GM19467 (cell line): ENCODE measurements around the gene SECISBP2.
A peak's percentile ranks its signal among the peaks of the same experiment; 100 is the strongest.
"Not testable (repeated sequence)": the region's sequence is repeated elsewhere in the genome, so short reads cannot be mapped to it uniquely, and the experiment has no call there.

Experiments
- ATAC-seq: cut with Tn5 transposase; IDR thresholded peaks from one replicate; pipeline ENCODE4 v1.9.1; 2021; ENCODE audit warnings: mild to moderate bottlenecking, moderate library complexity; ENCODE audit not compliant: unreplicated experiment

Gene SECISBP2

GRCh38 chr9:89309166-89309565, 9.1 kb upstream of the SECISBP2 start:
- no peak for ATAC-seq

- no peak for ATAC-seq
Measured at GRCh38 chr9:89309608-89310474, 8.5 kb upstream of the SECISBP2 start.

GRCh38 chr9:89310475-89311345, 7.6 kb upstream of the SECISBP2 start, which contains the start of gene CKS2:
Gene CKS2, plus strand, starts transcription at chr9:89311195. Its CDS starts 98 bp downstream, at chr9:89311293.
- peak; percentile 91 for ATAC-seq

GRCh38 chr9:89311346-89312221, 6.7 kb upstream of the SECISBP2 start:
- ATAC-seq, result no peak

GRCh38 chr9:89312222-89312571, 6.1 kb upstream of the SECISBP2 start:
- ATAC-seq, result no peak

GRCh38 chr9:89313842-89314241, 4.5 kb upstream of the SECISBP2 start:
- ATAC-seq, result no peak

GRCh38 chr9:89314955-89315354, 3.3 kb upstream of the SECISBP2 start:
- ATAC-seq, result no peak

- ATAC-seq, result no peak
Measured at GRCh38 chr9:89315482-89315881, 2.8 kb upstream of the SECISBP2 start.

GRCh38 chr9:89317282-89317681, 1.0 kb upstream of the SECISBP2 start:
- no peak for ATAC-seq

GRCh38 chr9:89319015-89319905, 960 bp downstream of the SECISBP2 start:
- ATAC-seq, result no peak

GRCh38 chr9:89323390-89323789, 5.1 kb downstream of the SECISBP2 start:
- no peak for ATAC-seq

- no peak for ATAC-seq
Measured at GRCh38 chr9:89325733-89326132, 7.4 kb downstream of the SECISBP2 start.

- no peak for ATAC-seq
Measured at GRCh38 chr9:89328064-89328463, 9.8 kb downstream of the SECISBP2 start.

GRCh38 chr9:89329917-89330316, 11.6 kb downstream of the SECISBP2 start:
- ATAC-seq, result no peak

GRCh38 chr9:89330513-89330912, 12.2 kb downstream of the SECISBP2 start:
- no peak for ATAC-seq

GRCh38 chr9:89339807-89340206, 21.5 kb downstream of the SECISBP2 start:
- no peak for ATAC-seq

GRCh38 chr9:89340332-89340731, 22.0 kb downstream of the SECISBP2 start:
- ATAC-seq, result no peak

- ATAC-seq, result no peak
Measured at GRCh38 chr9:89342213-89342612, 23.9 kb downstream of the SECISBP2 start.

- no peak for ATAC-seq
Measured at GRCh38 chr9:89342948-89343347, 24.6 kb downstream of the SECISBP2 start.

- not testable (repeated sequence) for ATAC-seq
Measured at GRCh38 chr9:89343812-89344211, 25.5 kb downstream of the SECISBP2 start.
